H1 (cell line): ENCODE data around the gene TXNDC5. TPM values are rescaled to one million over a fixed set of nuclear protein-coding genes. Genes with fewer than 3 reads are reported as not detected.

Source experiments
- CTCF ChIA-PET: fragments of 300-600 bp; sonication (Branson Sonifier 250); formaldehyde crosslinking; loops from one replicate; lab custom pipeline; 2021; ENCODE audit not compliant: partially characterized antibody; lab: Charles Lee
- POLR2A ChIA-PET: fragments of 300-600 bp; sonication (Branson Sonifier 250); formaldehyde crosslinking; loops from one replicate; lab custom pipeline; 2021; ENCODE audit warnings: inconsistent platforms; ENCODE audit not compliant: partially characterized antibody; lab: Charles Lee
- DNase-seq, 2 experiments: peaks; one replicate each; pipeline versions ENCODE4 v3.0.0 to v3.0.0-alpha.2; 2010 to 2022; ENCODE audit warnings: low spot score in 2 of 2, low read depth in 1 of 2, mixed read lengths in 1 of 2
- FAIRE-seq: peaks from 2 replicates; lab custom pipeline; 2011; peaks lifted over from hg19 to GRCh38; lab: Jason Lieb, UNC
- H2AFZ ChIP-seq: 2 replicates; pipeline ENCODE4 v1.8.1; 2012; ENCODE audit warnings: low read length, inconsistent platforms
- H2AK5ac ChIP-seq: 2 replicates; pipeline ENCODE4 v1.6.1; 2013; ENCODE audit warnings: low read depth, low read length
- H2BK120ac ChIP-seq: replicated peaks from 2 replicates; pipeline ENCODE3; 2013; ENCODE audit warnings: low read depth, low read length, inconsistent platforms
- H2BK12ac ChIP-seq: 2 replicates; pipeline ENCODE4 v1.6.1; 2013; ENCODE audit warnings: low read depth, low read length
- H2BK15ac ChIP-seq: 2 replicates; pipeline ENCODE4 v1.6.1; 2013; ENCODE audit warnings: low read length
- H2BK20ac ChIP-seq: 2 replicates; pipeline ENCODE4 v1.6.1; 2013; ENCODE audit warnings: low read length
- H2BK5ac ChIP-seq: 2 replicates; pipeline ENCODE4 v1.6.1; 2013; ENCODE audit warnings: low read depth, low read length
- H3K14ac ChIP-seq: 2 replicates; pipeline ENCODE4 v1.6.1; 2013; ENCODE audit warnings: inconsistent platforms; ENCODE audit not compliant: insufficient read length
- H3K18ac ChIP-seq: 2 replicates; pipeline ENCODE4 v1.6.1; 2013; ENCODE audit warnings: low read length; ENCODE audit errors: extremely low read depth
- H3K23ac ChIP-seq: 2 replicates; pipeline ENCODE4 v1.6.1; 2013; ENCODE audit warnings: inconsistent platforms; ENCODE audit not compliant: insufficient read length
- H3K23me2 ChIP-seq: 2 replicates; pipeline ENCODE4 v1.6.1; 2013; ENCODE audit warnings: low read depth, low read length
- H3K27ac ChIP-seq: 2 replicates; pipeline ENCODE4 v1.6.1; 2011; ENCODE audit warnings: low read depth, low read length, inconsistent platforms
- H3K27me3 ChIP-seq, 4 experiments: replicated peaks in 1 of 4; 1 replicate in 1 of 4; 2 replicates in 3 of 4; pipeline versions ENCODE4 v1.6.1 to v1.8.1; 2011 to 2013; ENCODE audit warnings: low read length in 3 of 4, mild to moderate bottlenecking in 3 of 4, inconsistent platforms in 2 of 4, mixed read lengths in 2 of 4, moderate library complexity in 1 of 4; ENCODE audit not compliant: control insufficient read depth in 3 of 4, insufficient read depth in 3 of 4; ENCODE audit errors: extremely low read depth in 1 of 4
- H3K36me3 ChIP-seq, 4 experiments: 2 replicates each; pipeline versions ENCODE4 v1.6.1 to v1.8.1; 2011 to 2013; ENCODE audit warnings: mild to moderate bottlenecking in 4 of 4, low read length in 3 of 4, moderate library complexity in 2 of 4, control low read depth in 1 of 4, inconsistent platforms in 1 of 4; ENCODE audit not compliant: insufficient read depth in 4 of 4, control insufficient read depth in 2 of 4
- H3K4ac ChIP-seq: replicated peaks from 2 replicates; pipeline ENCODE3; 2013; ENCODE audit warnings: low read length, low read depth, mixed read lengths, inconsistent platforms; ENCODE audit not compliant: insufficient read length
- H3K4me1 ChIP-seq, 4 experiments: replicated peaks in 1 of 4; 1 replicate in 1 of 4; 2 replicates in 3 of 4; pipeline versions ENCODE4 v1.6.1 to v1.8.1; 2011 to 2013; ENCODE audit warnings: low read length in 3 of 4, inconsistent platforms in 2 of 4, mixed read lengths in 1 of 4; ENCODE audit not compliant: insufficient read depth in 4 of 4, control insufficient read depth in 3 of 4
- H3K4me2 ChIP-seq, 2 experiments: 2 replicates each; pipeline versions ENCODE4 v1.6.1 to v1.8.1; 2011 to 2013; ENCODE audit warnings: low read depth in 2 of 2, low read length in 2 of 2, control low read depth in 1 of 2, inconsistent platforms in 1 of 2, mild to moderate bottlenecking in 1 of 2; ENCODE audit not compliant: insufficient read depth in 1 of 2
- H3K4me3 ChIP-seq, 4 experiments: fragments of 200-600, 300-600 bp in 1 of 4; sonication (generic), shearing (Covaris generic), sonication (Bioruptor Twin) in 1 of 4; 2 replicates each; pipeline versions ENCODE4 v1.5.1 to v1.8.1; 2011 to 2016; ENCODE audit warnings: low read length in 4 of 4, low read depth in 3 of 4, control low read depth in 2 of 4, inconsistent platforms in 2 of 4, mild to moderate bottlenecking in 2 of 4, mixed read lengths in 1 of 4, moderate library complexity in 1 of 4; ENCODE audit not compliant: insufficient read depth in 2 of 4; ENCODE audit errors: extremely low read depth in 1 of 4
- H3K56ac ChIP-seq: replicated peaks from 2 replicates; pipeline ENCODE3; 2013; ENCODE audit warnings: low read depth, mild to moderate bottlenecking, mixed read lengths, low read length, inconsistent platforms; ENCODE audit not compliant: insufficient read length
- H3K79me1 ChIP-seq: 2 replicates; pipeline ENCODE4 v1.6.1; 2013; ENCODE audit warnings: low read depth, low read length, control low read depth
- H3K79me2 ChIP-seq, 2 experiments: 2 replicates each; pipeline versions ENCODE4 v1.6.1 to v1.8.1; 2012 to 2013; ENCODE audit warnings: low read length in 2 of 2, mild to moderate bottlenecking in 2 of 2, inconsistent platforms in 1 of 2; ENCODE audit not compliant: insufficient read depth in 2 of 2, control insufficient read depth in 1 of 2
- H3K9ac ChIP-seq, 4 experiments: replicated peaks in 1 of 4; 1 replicate in 1 of 4; 2 replicates in 3 of 4; pipeline versions ENCODE4 v1.6.1 to v1.8.1; 2011 to 2013; ENCODE audit warnings: low read depth in 3 of 4, low read length in 3 of 4, control low read depth in 2 of 4, mild to moderate bottlenecking in 2 of 4, moderate library complexity in 2 of 4, inconsistent platforms in 1 of 4; ENCODE audit errors: extremely low read depth in 1 of 4
- H3K9me3 ChIP-seq, 2 experiments: 2 replicates each; pipeline versions ENCODE4 v1.6.1 to v1.8.1; 2012 to 2013; ENCODE audit warnings: mild to moderate bottlenecking in 2 of 2, moderate library complexity in 2 of 2, control low read depth in 1 of 2, inconsistent platforms in 1 of 2, low read depth in 1 of 2, low read length in 1 of 2, mixed read lengths in 1 of 2; ENCODE audit not compliant: insufficient read depth in 2 of 2
- H4K20me1 ChIP-seq, 2 experiments: replicated peaks in 1 of 2; 2 replicates each; pipeline versions ENCODE3 to v1.8.1; 2011 to 2013; ENCODE audit warnings: inconsistent platforms in 2 of 2, low read length in 2 of 2, mild to moderate bottlenecking in 1 of 2; ENCODE audit not compliant: insufficient read depth in 2 of 2, control insufficient read depth in 1 of 2
- H4K5ac ChIP-seq: 2 replicates; pipeline ENCODE4 v1.6.1; 2013; ENCODE audit warnings: low read length, low read depth, mixed read lengths, inconsistent platforms; ENCODE audit not compliant: insufficient read length
- H4K8ac ChIP-seq: 2 replicates; pipeline ENCODE4 v1.8.0; 2013; ENCODE audit warnings: mild to moderate bottlenecking, moderate library complexity, low read length, inconsistent platforms; ENCODE audit not compliant: insufficient read depth; ENCODE audit errors: extremely low read depth
- H4K91ac ChIP-seq: replicated peaks from 2 replicates; pipeline ENCODE3; 2013; ENCODE audit warnings: low read length, mixed read lengths, inconsistent platforms; ENCODE audit not compliant: insufficient read length
- EP300 ChIP-seq, 2 experiments: IDR thresholded peaks; 1 replicate in 1 of 2; 2 replicates in 1 of 2; pipeline ENCODE4 v1.6.1; 2011 to 2012; ENCODE audit warnings: low read depth in 2 of 2, low read length in 2 of 2, mild to moderate bottlenecking in 2 of 2, borderline replicate concordance in 1 of 2, inconsistent platforms in 1 of 2, moderate library complexity in 1 of 2
- HDAC2 ChIP-seq, 2 experiments: fragments of 300-600 bp in 1 of 2; sonication (generic) in 1 of 2; IDR thresholded peaks; 2 replicates each; pipeline ENCODE4 v1.6.1; 2011 to 2012; ENCODE audit warnings: low read depth in 2 of 2, low read length in 2 of 2, mild to moderate bottlenecking in 2 of 2, moderate library complexity in 2 of 2, borderline replicate concordance in 1 of 2, inconsistent platforms in 1 of 2
- NRF1 ChIP-seq: IDR thresholded peaks from 2 replicates; pipeline ENCODE4 v1.6.1; 2011; ENCODE audit warnings: mild to moderate bottlenecking, low read depth, low read length, improper control_type of control experiment
- RBBP5 ChIP-seq: IDR thresholded peaks from 2 replicates; pipeline ENCODE4 v1.7.1; 2012; ENCODE audit warnings: low read depth, mild to moderate bottlenecking, inconsistent platforms, low read length, moderate library complexity, borderline replicate concordance
- SIRT6 ChIP-seq: IDR thresholded peaks from one replicate; pipeline ENCODE4 v1.7.1; 2012; ENCODE audit warnings: low read length, inconsistent platforms
- TEAD4 ChIP-seq: IDR thresholded peaks from 2 replicates; pipeline ENCODE4 v1.6.1; 2012; ENCODE audit warnings: low read depth, low read length, inconsistent platforms, mixed read lengths
- WGBS, 2 experiments: shearing (Covaris generic) in 1 of 2; methylation state at CpG; one replicate each; pipeline versions ENCODE4 v1.1.6 to v1.1.7; 2013 to 2015; ENCODE audit warnings: low lambda C conversion rate in 2 of 2, mixed read lengths in 2 of 2, inconsistent platforms in 1 of 2, low coverage in 1 of 2, missing lambda C conversion rate in 1 of 2; ENCODE audit not compliant: insufficient replicate concordance in 2 of 2, insufficient coverage in 1 of 2, insufficient read length in 1 of 2; ENCODE audit errors: extremely low coverage in 1 of 2, missing lambda C conversion rate in 1 of 2; 5-methylcytosine and 5-hydroxymethylcytosine counted together
- polyA plus RNA-seq, 7 experiments: library from polyadenylated mRNA; depleted of rRNA in 3 of 7; stranded (reverse) in 5 of 7; unstranded in 2 of 7; fragments of >200 nt in 5 of 7; fragments of 200-250 nt in 2 of 7; gene quantifications; 1 replicate in 5 of 7; 2 replicates in 1 of 7; 4 replicates in 1 of 7; pipeline versions ENCODE4 v1.2.1 to v1.2.3, GENCODE V29; 2011 to 2013; ENCODE audit warnings: missing spikeins in 2 of 7, mixed read lengths in 2 of 7
- total RNA-seq: library from RNA; stranded (reverse); fragmentation: NEBNext Ultra II Directional; extraction: Animal tissue kit (Norgen Biotek cat#: 25700); gene quantifications from 2 replicates; pipeline ENCODE4 v1.2.1, GENCODE V29; 2021
- TF ChIP-seq, protein P1 (sequence below): IDR thresholded peaks from 2 replicates; pipeline ENCODE4 v1.6.1; 2012; ENCODE audit warnings: low read length, inconsistent platforms

Gene TXNDC5
- total and polyA plus RNA-seq, 2 of the 8 experiments (the other 6 are each of a cell fraction or from before 2014, with no cell fraction given), result 114 to 172 TPM

DNA sequence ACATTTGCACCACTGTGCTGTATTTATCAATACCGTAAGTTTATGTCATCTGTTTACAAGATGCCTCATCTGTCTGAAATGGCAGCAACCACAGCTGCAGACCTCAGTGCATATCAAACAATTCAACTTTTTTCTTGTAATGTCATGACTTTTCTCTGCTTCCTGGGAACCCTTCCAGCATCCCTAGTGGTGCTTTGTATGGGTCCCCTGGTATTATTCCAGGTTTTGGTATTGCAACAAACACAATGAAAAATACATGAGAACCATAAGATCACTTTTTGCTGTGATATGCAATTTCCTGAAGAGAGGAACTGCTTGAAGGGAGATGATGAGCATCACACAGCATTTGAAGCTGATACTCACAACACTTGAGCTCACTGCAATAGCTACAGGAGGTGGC is 12.0 kb upstream of the TXNDC5 start:
- Histone ChIP-seq H2AK5ac (no peak overlapping the region), H3K9me3 (peaks cover 8 to 14% of the 10 kb centered on the region in 2 experiments; a peak in 3 of 4 replicates), H3K18ac (no peak overlapping the region), H3K9ac (no peak overlapping the region), H2BK5ac (no peak overlapping the region), H3K79me2 (no peaks in the 10 kb centered on the region), H4K91ac (no peak overlapping the region), H3K27ac (no peak overlapping the region), H3K36me3 (no peaks in the 10 kb centered on the region), H3K23ac (no peak overlapping the region), H2BK20ac (no peak overlapping the region), H3K27me3 (no peaks in the 10 kb centered on the region), H2AFZ (no peak overlapping the region), H4K8ac (no peak overlapping the region), H3K79me1 (no peaks in the 10 kb centered on the region), H3K14ac (no peak overlapping the region), H3K4ac (no peak overlapping the region), H3K56ac (no peak overlapping the region), H4K20me1 (no peaks in the 10 kb centered on the region), H2BK15ac (no peak overlapping the region), H3K4me2 (no peak overlapping the region), H3K23me2 (no peaks in the 10 kb centered on the region), H2BK120ac (no peak overlapping the region), H4K5ac (no peak overlapping the region), H2BK12ac (no peak overlapping the region), H3K4me3 (no peak overlapping the region), H3K4me1 (no peaks in the 10 kb centered on the region)
- FAIRE-seq (no peak), DNase-seq (no peak)
- 93% methylated on average over 1 of the region's 1 CpG; no CpG with 5 or more reads in 1 of the 2 experiments for WGBS, 2 experiments
- ChIA-PET POLR2A (no interaction called here), CTCF (interaction anchor here (1.2 kb wide), 1 partner anchor 70 kb away, joined by 5 read pairs; no protein-coding TSS in a partner anchor)
- no peak for TF ChIP-seq TEAD4
- no peak for TF ChIP-seq HDAC2 (IDR thresholded peaks at IDR 0.05; ENCODE audit: borderline replicate concordance in 1 of 2, low read depth in 2 of 2, low read length in 2 of 2)
- no peak for TF ChIP-seq EP300 (IDR thresholded peaks at IDR 0.05; ENCODE audit: borderline replicate concordance in 1 of 2, low read depth in 2 of 2, low read length in 2 of 2)
- TF ChIP-seq, protein P1, sequence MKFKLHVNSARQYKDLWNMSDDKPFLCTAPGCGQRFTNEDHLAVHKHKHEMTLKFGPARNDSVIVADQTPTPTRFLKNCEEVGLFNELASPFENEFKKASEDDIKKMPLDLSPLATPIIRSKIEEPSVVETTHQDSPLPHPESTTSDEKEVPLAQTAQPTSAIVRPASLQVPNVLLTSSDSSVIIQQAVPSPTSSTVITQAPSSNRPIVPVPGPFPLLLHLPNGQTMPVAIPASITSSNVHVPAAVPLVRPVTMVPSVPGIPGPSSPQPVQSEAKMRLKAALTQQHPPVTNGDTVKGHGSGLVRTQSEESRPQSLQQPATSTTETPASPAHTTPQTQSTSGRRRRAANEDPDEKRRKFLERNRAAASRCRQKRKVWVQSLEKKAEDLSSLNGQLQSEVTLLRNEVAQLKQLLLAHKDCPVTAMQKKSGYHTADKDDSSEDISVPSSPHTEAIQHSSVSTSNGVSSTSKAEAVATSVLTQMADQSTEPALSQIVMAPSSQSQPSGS, result no peak
- no peak for TF ChIP-seq SIRT6
- TF ChIP-seq NRF1, result no peak
- no peak for TF ChIP-seq RBBP5
